K562 (cell line): Measurements from ENCODE around the gene SLC13A3. TPM values are rescaled to one million over a fixed set of nuclear protein-coding genes. Genes with fewer than 3 reads are reported as not detected.

Experiments used
- ATF7 ChIP-seq: fragments of 450-650 bp; IDR thresholded peaks from 2 replicates; pipeline ENCODE4 v1.7.1; 2014; ENCODE audit warnings: mild to moderate bottlenecking, moderate library complexity
- BCOR ChIP-seq: fragments of 450-650 bp; IDR thresholded peaks from 2 replicates; pipeline ENCODE4 v1.6.1; 2016
- C11orf30 ChIP-seq: fragments of 450-650 bp; IDR thresholded peaks from 2 replicates; pipeline ENCODE4 v1.6.1; 2016; ENCODE audit warnings: low read depth, mild to moderate bottlenecking
- CBFA2T2 ChIP-seq: fragments of 450-650 bp; conservative IDR thresholded peaks from 2 replicates; pipeline ENCODE4 v1.6.1; 2017; ENCODE audit warnings: mild to moderate bottlenecking
- CHD4 ChIP-seq: fragments of 200-600 bp; sonication (generic); IDR thresholded peaks from 3 replicates; pipeline ENCODE4 v1.6.1; 2012; ENCODE audit warnings: low read depth, mild to moderate bottlenecking, mixed read lengths, low read length, inconsistent platforms; ENCODE audit not compliant: insufficient read depth, insufficient replicate concordance, poor library complexity, severe bottlenecking
- FOXA1 ChIP-seq: fragments of 450-650 bp; IDR thresholded peaks from 2 replicates; pipeline ENCODE4 v1.6.1; 2016; ENCODE audit warnings: mild to moderate bottlenecking, borderline replicate concordance
- HMGXB4 ChIP-seq: sonication (generic); formaldehyde crosslinking; IDR thresholded peaks from 2 replicates; pipeline ENCODE4 v1.8.1; 2023; ENCODE audit warnings: mild to moderate bottlenecking, missing genetic modification reagents
- L3MBTL2 ChIP-seq: fragments of 450-650 bp; IDR thresholded peaks from 2 replicates; pipeline ENCODE4 v1.6.1; 2016; ENCODE audit warnings: mild to moderate bottlenecking, moderate library complexity
- NFATC3 ChIP-seq: fragments of 450-650 bp; IDR thresholded peaks from 2 replicates; pipeline ENCODE4 v1.6.1; 2017; ENCODE audit warnings: mild to moderate bottlenecking
- PHB ChIP-seq: fragments of 250-450 bp; sonication (Bioruptor Pico); IDR thresholded peaks from 2 replicates; pipeline ENCODE4 v1.5.0; 2021
- RAD51 ChIP-seq: fragments of 450-650 bp; IDR thresholded peaks from 2 replicates; pipeline ENCODE4 v1.7.1; 2016; ENCODE audit warnings: low read depth, mild to moderate bottlenecking, borderline replicate concordance
- RBM15 ChIP-seq: fragments of 200-400 bp; formaldehyde crosslinking; IDR thresholded peaks from 2 replicates; pipeline ENCODE4 v1.6.1; 2018; ENCODE audit warnings: mild to moderate bottlenecking, low read length, moderate library complexity; ENCODE audit not compliant: insufficient read depth
- SNIP1 ChIP-seq: fragments of 450-650 bp; IDR thresholded peaks from 2 replicates; pipeline ENCODE4 v1.7.1; 2017; ENCODE audit warnings: low read depth, mild to moderate bottlenecking
- TEAD4 ChIP-seq, 2 experiments: sonication (generic) in 1 of 2; formaldehyde crosslinking in 1 of 2; IDR thresholded peaks; 2 replicates each; pipeline versions ENCODE4 v1.6.1 to v1.8.0; 2012 to 2022; ENCODE audit warnings: borderline replicate concordance in 1 of 2, inconsistent platforms in 1 of 2, low read length in 1 of 2, mild to moderate bottlenecking in 1 of 2, missing genetic modification reagents in 1 of 2
- TFE3 ChIP-seq: fragments of 450-650 bp; formaldehyde crosslinking; IDR thresholded peaks from 2 replicates; pipeline ENCODE4 v1.4.0; 2020; ENCODE audit warnings: mild to moderate bottlenecking, mixed read lengths
- ZBTB1 ChIP-seq: sonication (generic); formaldehyde crosslinking; IDR thresholded peaks from 2 replicates; pipeline ENCODE4 v1.8.1; 2023; ENCODE audit warnings: missing genetic modification reagents, low read depth, mild to moderate bottlenecking, borderline replicate concordance
- ZNF23 ChIP-seq: fragments of 250-450 bp; sonication (Bioruptor Pico); IDR thresholded peaks from 2 replicates; pipeline ENCODE4 v1.4.0; 2020; ENCODE audit warnings: mild to moderate bottlenecking
- ZNF384 ChIP-seq: IDR thresholded peaks from 2 replicates; pipeline ENCODE4 v1.6.1; 2012; ENCODE audit warnings: low read depth, low read length, improper control_type of control experiment
- ZNF395 ChIP-seq: fragments of 200-800 bp; sonication (Bioruptor generic); IDR thresholded peaks from 2 replicates; pipeline ENCODE4 v1.6.1; 2017; ENCODE audit warnings: missing genetic modification characterization, missing compliant biosample characterization
- ZNF766 ChIP-seq: fragments of 200-800 bp; sonication (Bioruptor generic); conservative IDR thresholded peaks from 2 replicates; pipeline ENCODE4 v1.6.1; 2016; ENCODE audit warnings: missing genetic modification characterization, missing compliant biosample characterization
- ZNF780A ChIP-seq: fragments of 250-450 bp; sonication (Bioruptor Pico); IDR thresholded peaks from 2 replicates; pipeline ENCODE4 v1.5.0; 2021; ENCODE audit warnings: mild to moderate bottlenecking
- polyA plus RNA-seq, 8 experiments: library from polyadenylated mRNA; depleted of rRNA in 4 of 8; stranded (reverse) in 5 of 8; unstranded in 3 of 8; fragments of >200 nt; fragmentation: Nextera tagmentation in 2 of 8; fragmentation: Illumina TruSeq in 1 of 8; extraction: Ambion mirVana in 2 of 8; extraction: Trizol in 1 of 8; gene quantifications; 2 replicates each; pipeline versions ENCODE4 v1.2.1 to v1.2.3, GENCODE V29; 2011 to 2014; ENCODE audit warnings: inconsistent platforms in 1 of 8, missing spikeins in 1 of 8
- total RNA-seq, 7 experiments: library from RNA; depleted of rRNA in 6 of 7; stranded (reverse); fragments of >200 nt in 6 of 7; fragmentation: Illumina TruSeq in 2 of 7; extraction: Trizol in 2 of 7; gene quantifications; 2 replicates each; pipeline versions ENCODE4 v1.2.1 to v1.2.3, GENCODE V29; 2011 to 2021; ENCODE audit warnings: low replicate concordance in 1 of 7
- TF ChIP-seq, protein P1 (sequence below): fragments of 250-450 bp; sonication (Bioruptor Pico); IDR thresholded peaks from 2 replicates; pipeline ENCODE4 v1.8.0; 2021; ENCODE audit warnings: borderline replicate concordance, mild to moderate bottlenecking, moderate library complexity; ENCODE audit not compliant: poor library complexity, severe bottlenecking
- TF ChIP-seq, protein P2 (sequence below): fragments of 450-650 bp; IDR thresholded peaks from 2 replicates; pipeline ENCODE4 v1.6.1; 2016

SLC13A3 gene
- total and polyA plus RNA-seq, 9 of the 15 experiments (the other 6 are each of a cell fraction or from before 2014, with no cell fraction given) = 5.5 to 16.4 (median 8.5) TPM

DNA sequence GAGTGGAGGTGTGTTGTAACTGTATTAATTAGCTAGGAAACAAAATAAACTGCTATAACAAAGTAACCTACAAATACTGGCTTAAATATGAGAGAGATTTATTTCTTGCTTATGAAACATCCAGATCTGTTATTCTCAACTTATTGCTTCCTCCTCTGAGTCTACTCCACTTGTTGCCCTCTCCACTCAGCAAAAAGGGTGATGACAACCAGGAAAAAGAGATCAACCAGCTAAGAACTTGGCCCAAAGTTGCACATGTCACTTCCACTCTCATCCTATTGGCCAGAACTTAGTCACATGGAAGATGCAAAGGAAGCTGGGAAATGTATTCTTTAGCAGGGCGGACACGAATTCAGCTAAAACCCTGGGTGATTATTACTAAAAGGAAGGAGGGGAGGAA, 43.2 kb upstream of the SLC13A3 start (continued):
- no peak for TF ChIP-seq TEAD4 (IDR thresholded peaks at IDR 0.05; ENCODE audit: low read length)
- TF ChIP-seq TEAD4 (CRISPR knock-in tag; IDR thresholded peaks at IDR 0.05; ENCODE audit: borderline replicate concordance) = no peak
- no peak for TF ChIP-seq SNIP1
- TF ChIP-seq TFE3 (CRISPR knock-in tag) = no peak
- TF ChIP-seq RBM15 = no peak
- TF ChIP-seq ZNF384 = no peak
- TF ChIP-seq, protein P1, sequence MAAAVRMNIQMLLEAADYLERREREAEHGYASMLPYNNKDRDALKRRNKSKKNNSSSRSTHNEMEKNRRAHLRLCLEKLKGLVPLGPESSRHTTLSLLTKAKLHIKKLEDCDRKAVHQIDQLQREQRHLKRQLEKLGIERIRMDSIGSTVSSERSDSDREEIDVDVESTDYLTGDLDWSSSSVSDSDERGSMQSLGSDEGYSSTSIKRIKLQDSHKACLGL (CRISPR knock-in tag) = no peak
- no peak for TF ChIP-seq FOXA1
- TF ChIP-seq ZBTB1 (CRISPR knock-in tag) = no peak
- no peak for TF ChIP-seq PHB (CRISPR knock-in tag)
- TF ChIP-seq ZNF23 = no peak
- TF ChIP-seq ZNF766 (CRISPR knock-in tag) = 0 out of 2 replicates have a peak, but pooled peaks have one; percentile 45
- peak; percentile 59 for TF ChIP-seq L3MBTL2
- TF ChIP-seq ZNF395 (CRISPR knock-in tag) = peak; percentile 57; the same call in 1 of the 2 replicates
- TF ChIP-seq ZNF780A (CRISPR knock-in tag) = no peak
- no peak for TF ChIP-seq NFATC3
- peak; percentile 59; the same call in 1 of the 2 replicates for TF ChIP-seq C11orf30
- no peak for TF ChIP-seq HMGXB4 (CRISPR knock-in tag)
- TF ChIP-seq RAD51 = peak; percentile 85
- TF ChIP-seq, protein P2, sequence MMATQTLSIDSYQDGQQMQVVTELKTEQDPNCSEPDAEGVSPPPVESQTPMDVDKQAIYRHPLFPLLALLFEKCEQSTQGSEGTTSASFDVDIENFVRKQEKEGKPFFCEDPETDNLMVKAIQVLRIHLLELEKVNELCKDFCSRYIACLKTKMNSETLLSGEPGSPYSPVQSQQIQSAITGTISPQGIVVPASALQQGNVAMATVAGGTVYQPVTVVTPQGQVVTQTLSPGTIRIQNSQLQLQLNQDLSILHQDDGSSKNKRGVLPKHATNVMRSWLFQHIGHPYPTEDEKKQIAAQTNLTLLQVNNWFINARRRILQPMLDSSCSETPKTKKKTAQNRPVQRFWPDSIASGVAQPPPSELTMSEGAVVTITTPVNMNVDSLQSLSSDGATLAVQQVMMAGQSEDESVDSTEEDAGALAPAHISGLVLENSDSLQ = peak; percentile 31; the same call in 1 of the 2 replicates
- TF ChIP-seq ATF7 = peak; percentile 45; the same call in 1 of the 2 replicates
- TF ChIP-seq CHD4 = no peak
- no peak for TF ChIP-seq BCOR
- TF ChIP-seq CBFA2T2 = 0 out of 2 replicates have a peak, but pooled peaks have one; percentile 10
